ENCODE measurements around the gene TRMO. TPM values are rescaled to one million over a fixed set of nuclear protein-coding genes. Genes with fewer than 3 reads are reported as not detected.
"Not testable (repeated sequence)": the region's sequence is repeated elsewhere in the genome, so short reads cannot be mapped to it uniquely, and the experiment has no call there.

Gene TRMO
- total RNA-seq, 4 donors from 2014 or later = 14.3 to 25.3 (median 16.8) TPM

- TF ChIP-seq EP300 (IDR thresholded peaks at IDR 0.05) (no peak), POLR2AphosphoS5 (IDR thresholded peaks at IDR 0.05) (no peak), POLR2A (IDR thresholded peaks at IDR 0.05) (no peak), CTCF (IDR thresholded peaks at IDR 0.05) (no peak)
- no peak overlapping the region for H3K27ac ChIP-seq
Measured at GRCh38 chr9:97959585-97959984, 37.3 kb upstream of the TRMO start.

GRCh38 chr9:97958812-97959511 lies 36.7 kb upstream of the TRMO start:
- 52 to 76% methylated on average over 5 of the region's 5 CpGs for WGBS, 2 donors (ENCODE audit: low coverage in 1 of 2)
- Histone ChIP-seq H3K27ac (no peak overlapping the region), H3K9me3 (no peaks in the 10 kb centered on the region), H3K4me1 (no peaks in the 10 kb centered on the region), H3K27me3 (no peaks in the 10 kb centered on the region), H3K4me3 (no peak overlapping the region), H3K36me3 (no peaks in the 10 kb centered on the region)
- no peak for ATAC-seq
- no peak for TF ChIP-seq POLR2A (IDR thresholded peaks at IDR 0.05)

More at GRCh38 chr9:97959585-97959984, 37.3 kb upstream of the TRMO start:
- Histone ChIP-seq H3K9me3 (no peaks in the 10 kb centered on the region), H3K36me3 (no peaks in the 10 kb centered on the region), H3K27me3 (no peaks in the 10 kb centered on the region), H3K4me1 (no peaks in the 10 kb centered on the region), H3K4me3 (no peak overlapping the region)
- ATAC-seq = no peak

GRCh38 chr9:97956331-97956730 lies 34.0 kb upstream of the TRMO start:
- ATAC-seq = no peak
- Histone ChIP-seq H3K36me3 (no peaks in the 10 kb centered on the region), H3K27ac (no peak overlapping the region), H3K4me3 (no peak overlapping the region), H3K9me3 (no peaks in the 10 kb centered on the region), H3K4me1 (no peaks in the 10 kb centered on the region), H3K27me3 (peaks cover 14% of the 10 kb centered on the region)
- TF ChIP-seq EP300 (IDR thresholded peaks at IDR 0.05) (no peak), POLR2AphosphoS5 (IDR thresholded peaks at IDR 0.05) (no peak), POLR2A (IDR thresholded peaks at IDR 0.05) (no peak), CTCF (IDR thresholded peaks at IDR 0.05) (no peak)

- ATAC-seq = no peak
- no peak overlapping the region for H3K4me3 ChIP-seq
Measured at GRCh38 chr9:97954550-97954989, 32.3 kb upstream of the TRMO start.

GRCh38 chr9:97950873-97951272 lies 28.6 kb upstream of the TRMO start:
- H3K27ac ChIP-seq, H3K4me1 ChIP-seq, ATAC-seq, H3K36me3 ChIP-seq, H3K4me3 ChIP-seq, H3K9me3 ChIP-seq: not testable (repeated sequence)
- no CpG with 5 or more reads among the region's 5 CpGs for WGBS, 2 donors (ENCODE audit: low coverage in 1 of 2)
- peaks cover 28% of the 10 kb centered on the region for H3K27me3 ChIP-seq

More at GRCh38 chr9:97954550-97954989, 32.3 kb upstream of the TRMO start:
- Histone ChIP-seq H3K27me3 (peaks cover 28% of the 10 kb centered on the region), H3K27ac (no peak overlapping the region), H3K36me3 (no peaks in the 10 kb centered on the region), H3K9me3 (peaks cover 0 to 8% (median 0%) of the 10 kb centered on the region in 3 donors), H3K4me1 (no peaks in the 10 kb centered on the region)
- TF ChIP-seq EP300 (IDR thresholded peaks at IDR 0.05) = no peak
- peak in 1 of 4 experiments; percentile 30 for TF ChIP-seq CTCF (IDR thresholded peaks at IDR 0.05)

GRCh38 chr9:97947094-97947493 lies 24.8 kb upstream of the TRMO start:
- not testable (repeated sequence) for H3K4me3 ChIP-seq, H3K36me3 ChIP-seq, H3K9me3 ChIP-seq, H3K27ac ChIP-seq, ATAC-seq, H3K4me1 ChIP-seq
- WGBS, 2 donors (ENCODE audit: low coverage in 1 of 2) = 67% methylated on average over 1 of the region's 2 CpGs; no CpG with 5 or more reads in 1 of the 2 donors
- peaks cover 20% of the 10 kb centered on the region for H3K27me3 ChIP-seq

GRCh38 chr9:97945470-97945869 lies 23.2 kb upstream of the TRMO start:
- WGBS, 2 donors (ENCODE audit: low coverage in 1 of 2) = 66 to 94% methylated on average over 2 of the region's 2 CpGs
- ATAC-seq, H3K36me3 ChIP-seq, H3K27ac ChIP-seq, H3K9me3 ChIP-seq, H3K4me3 ChIP-seq, H3K4me1 ChIP-seq, H3K27me3 ChIP-seq: not testable (repeated sequence)

Data from gastroesophageal sphincter (tissue), 4 donors.